OCI-LY7 (cell line): Measurements from ENCODE around the gene MAN1B1.

Source experiments
- CTCF ChIP-seq: fragments of 200-600 bp; sonication (generic); conservative IDR thresholded peaks from 2 replicates; pipeline ENCODE4 v1.5.1; 2014; ENCODE audit warnings: mild to moderate bottlenecking, antibody characterized with exemption, low read length, moderate library complexity, mixed read lengths
- EZH2phosphoT487 ChIP-seq: fragments of 200-600 bp; sonication (generic); IDR thresholded peaks from 2 replicates; pipeline ENCODE4 v1.6.1; 2018; ENCODE audit warnings: low read depth, borderline replicate concordance, mild to moderate bottlenecking, mixed run types, antibody characterized with exemption, low read length, moderate library complexity, mixed read lengths

GRCh38 chr9:137146527-137146918 lies 59.7 kb downstream of the MAN1B1 start:
- TF ChIP-seq CTCF (no peak), EZH2phosphoT487 (no peak)
